Measurements from ENCODE around the gene ITGA1.

GRCh38 chr5:52888363-52888762 is 100.6 kb downstream of the ITGA1 start:
- TF ChIP-seq, protein P1, sequence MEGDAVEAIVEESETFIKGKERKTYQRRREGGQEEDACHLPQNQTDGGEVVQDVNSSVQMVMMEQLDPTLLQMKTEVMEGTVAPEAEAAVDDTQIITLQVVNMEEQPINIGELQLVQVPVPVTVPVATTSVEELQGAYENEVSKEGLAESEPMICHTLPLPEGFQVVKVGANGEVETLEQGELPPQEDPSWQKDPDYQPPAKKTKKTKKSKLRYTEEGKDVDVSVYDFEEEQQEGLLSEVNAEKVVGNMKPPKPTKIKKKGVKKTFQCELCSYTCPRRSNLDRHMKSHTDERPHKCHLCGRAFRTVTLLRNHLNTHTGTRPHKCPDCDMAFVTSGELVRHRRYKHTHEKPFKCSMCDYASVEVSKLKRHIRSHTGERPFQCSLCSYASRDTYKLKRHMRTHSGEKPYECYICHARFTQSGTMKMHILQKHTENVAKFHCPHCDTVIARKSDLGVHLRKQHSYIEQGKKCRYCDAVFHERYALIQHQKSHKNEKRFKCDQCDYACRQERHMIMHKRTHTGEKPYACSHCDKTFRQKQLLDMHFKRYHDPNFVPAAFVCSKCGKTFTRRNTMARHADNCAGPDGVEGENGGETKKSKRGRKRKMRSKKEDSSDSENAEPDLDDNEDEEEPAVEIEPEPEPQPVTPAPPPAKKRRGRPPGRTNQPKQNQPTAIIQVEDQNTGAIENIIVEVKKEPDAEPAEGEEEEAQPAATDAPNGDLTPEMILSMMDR (IDR thresholded peaks at IDR 0.05), result no peak
- TF ChIP-seq POLR2A (IDR thresholded peaks at IDR 0.05), result no peak
